PFSK-1 (cell line): Measurements from ENCODE around the gene PGRMC2.

Experiments
- POLR2AphosphoS5 ChIP-seq: IDR thresholded peaks from 2 replicates; pipeline ENCODE4 v1.6.1; 2012; ENCODE audit warnings: low read depth, mild to moderate bottlenecking, control low read depth, low read length, moderate library complexity
- SIN3A ChIP-seq: IDR thresholded peaks from 2 replicates; pipeline ENCODE4 v1.6.1; 2012; ENCODE audit warnings: mild to moderate bottlenecking, low read length, moderate library complexity, borderline replicate concordance; ENCODE audit not compliant: insufficient read depth
- TAF1 ChIP-seq: IDR thresholded peaks from 2 replicates; pipeline ENCODE4 v1.6.1; 2012; ENCODE audit warnings: low read length, control low read depth, borderline replicate concordance; ENCODE audit not compliant: insufficient read depth
- TF ChIP-seq, protein P1 (sequence below), 2 experiments: IDR thresholded peaks; 2 replicates each; pipeline versions ENCODE4 v1.6.1 to v1.8.0; 2011 to 2012; ENCODE audit warnings: low read depth in 2 of 2, low read length in 2 of 2, control low read depth in 1 of 2, inconsistent platforms in 1 of 2, mild to moderate bottlenecking in 1 of 2, moderate library complexity in 1 of 2; ENCODE audit not compliant: insufficient read depth in 1 of 2

- TF ChIP-seq POLR2AphosphoS5 (no peak), TAF1 (no peak), SIN3A (no peak)
- TF ChIP-seq, protein P1, sequence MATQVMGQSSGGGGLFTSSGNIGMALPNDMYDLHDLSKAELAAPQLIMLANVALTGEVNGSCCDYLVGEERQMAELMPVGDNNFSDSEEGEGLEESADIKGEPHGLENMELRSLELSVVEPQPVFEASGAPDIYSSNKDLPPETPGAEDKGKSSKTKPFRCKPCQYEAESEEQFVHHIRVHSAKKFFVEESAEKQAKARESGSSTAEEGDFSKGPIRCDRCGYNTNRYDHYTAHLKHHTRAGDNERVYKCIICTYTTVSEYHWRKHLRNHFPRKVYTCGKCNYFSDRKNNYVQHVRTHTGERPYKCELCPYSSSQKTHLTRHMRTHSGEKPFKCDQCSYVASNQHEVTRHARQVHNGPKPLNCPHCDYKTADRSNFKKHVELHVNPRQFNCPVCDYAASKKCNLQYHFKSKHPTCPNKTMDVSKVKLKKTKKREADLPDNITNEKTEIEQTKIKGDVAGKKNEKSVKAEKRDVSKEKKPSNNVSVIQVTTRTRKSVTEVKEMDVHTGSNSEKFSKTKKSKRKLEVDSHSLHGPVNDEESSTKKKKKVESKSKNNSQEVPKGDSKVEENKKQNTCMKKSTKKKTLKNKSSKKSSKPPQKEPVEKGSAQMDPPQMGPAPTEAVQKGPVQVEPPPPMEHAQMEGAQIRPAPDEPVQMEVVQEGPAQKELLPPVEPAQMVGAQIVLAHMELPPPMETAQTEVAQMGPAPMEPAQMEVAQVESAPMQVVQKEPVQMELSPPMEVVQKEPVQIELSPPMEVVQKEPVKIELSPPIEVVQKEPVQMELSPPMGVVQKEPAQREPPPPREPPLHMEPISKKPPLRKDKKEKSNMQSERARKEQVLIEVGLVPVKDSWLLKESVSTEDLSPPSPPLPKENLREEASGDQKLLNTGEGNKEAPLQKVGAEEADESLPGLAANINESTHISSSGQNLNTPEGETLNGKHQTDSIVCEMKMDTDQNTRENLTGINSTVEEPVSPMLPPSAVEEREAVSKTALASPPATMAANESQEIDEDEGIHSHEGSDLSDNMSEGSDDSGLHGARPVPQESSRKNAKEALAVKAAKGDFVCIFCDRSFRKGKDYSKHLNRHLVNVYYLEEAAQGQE (IDR thresholded peaks at IDR 0.05; ENCODE audit: insufficient read depth in 1 of 2, low read depth in 2 of 2, low read length in 2 of 2), result peak; percentile 63 to 86; a peak in 3 of 4 replicates
These were observed 45.9 kb upstream of the PGRMC2 start for GRCh38 chr4:128333309-128334018.
